Measurements from ENCODE around the gene MYOM1. TPM values are rescaled to one million over a fixed set of nuclear protein-coding genes. Genes with fewer than 3 reads are reported as not detected.
A peak's percentile ranks its signal among the peaks of the same experiment; 100 is the strongest.

MYOM1 gene
- total RNA-seq, 3 donors from 2014 or later: 3.1 to 6.9 (median 5.9) TPM

GRCh38 chr18:3260995-3261372, 41.2 kb upstream of the MYOM1 start:
- DNase-seq (ENCODE audit: low spot score in 2 of 2): no peak
- Histone ChIP-seq H3K4me1 (peaks cover 0 to 8% of the 10 kb centered on the region in 2 donors), H3K27ac (peak overlapping the region; percentile 97 to 98), H3K27me3 (no peaks in the 10 kb centered on the region), H3K9me3 (no peaks in the 10 kb centered on the region), H3K36me3 (no peaks in the 10 kb centered on the region), H3K4me3 (peak overlapping the region; percentile 85 to 98 (median 96))
- TF ChIP-seq POLR2AphosphoS5 (IDR thresholded peaks at IDR 0.05): no peak
- TF ChIP-seq CTCF (IDR thresholded peaks at IDR 0.05): no peak
- TF ChIP-seq POLR2A (IDR thresholded peaks at IDR 0.05): no peak
- intact Hi-C loops (cut with DNase I; ENCODE audit: low total_unique reads): loop anchor here (10.0 kb wide), 1 partner anchor 334 kb away; no protein-coding TSS in a partner anchor

GRCh38 chr18:3257627-3258120, 37.9 kb upstream of the MYOM1 start:
- no peak overlapping the region for H3K4me3 ChIP-seq
- peaks cover 4% of the 10 kb centered on the region for H3K36me3 ChIP-seq
- TF ChIP-seq POLR2AphosphoS5 (IDR thresholded peaks at IDR 0.05) (no peak), POLR2A (IDR thresholded peaks at IDR 0.05) (no peak), CTCF (IDR thresholded peaks at IDR 0.05) (no peak)
- no peaks in the 10 kb centered on the region for H3K9me3 ChIP-seq
- no peak for DNase-seq (ENCODE audit: low spot score in 2 of 2)
- peaks cover 0 to 8% of the 10 kb centered on the region in 2 donors for H3K4me1 ChIP-seq
- intact Hi-C loops (cut with DNase I; ENCODE audit: low total_unique reads): no loop called here
- no peaks in the 10 kb centered on the region for H3K27me3 ChIP-seq
- peak overlapping the region; percentile 83 to 86 for H3K27ac ChIP-seq

GRCh38 chr18:3256693-3257626, 37.2 kb upstream of the MYOM1 start:
- Histone ChIP-seq H3K4me3 (no peak overlapping the region), H3K36me3 (peaks cover 4% of the 10 kb centered on the region), H3K9me3 (no peaks in the 10 kb centered on the region), H3K4me1 (peaks cover 2 to 8% of the 10 kb centered on the region in 2 donors), H3K27me3 (no peaks in the 10 kb centered on the region), H3K27ac (peak overlapping the region; percentile 83 to 86)
- TF ChIP-seq CTCF (IDR thresholded peaks at IDR 0.05) (no peak), POLR2AphosphoS5 (IDR thresholded peaks at IDR 0.05) (no peak), POLR2A (IDR thresholded peaks at IDR 0.05) (no peak)
- DNase-seq (ENCODE audit: low spot score in 2 of 2): no peak
- intact Hi-C loops (cut with DNase I; ENCODE audit: low total_unique reads): no loop called here

- Histone ChIP-seq H3K27ac (peak overlapping the region; percentile 34 to 83), H3K4me3 (no peak overlapping the region), H3K36me3 (peaks cover 4% of the 10 kb centered on the region), H3K9me3 (no peaks in the 10 kb centered on the region), H3K4me1 (peaks cover 4% of the 10 kb centered on the region in 2 donors), H3K27me3 (no peaks in the 10 kb centered on the region)
- intact Hi-C loops (cut with DNase I; ENCODE audit: low total_unique reads): no loop called here
- TF ChIP-seq CTCF (IDR thresholded peaks at IDR 0.05): no peak
- TF ChIP-seq POLR2A (IDR thresholded peaks at IDR 0.05): no peak
- TF ChIP-seq POLR2AphosphoS5 (IDR thresholded peaks at IDR 0.05): no peak
- DNase-seq (ENCODE audit: low spot score in 2 of 2): no peak
These were observed 35.9 kb upstream of the MYOM1 start for GRCh38 chr18:3255611-3256165.

GRCh38 chr18:3254725-3255124, 35.0 kb upstream of the MYOM1 start:
- Histone ChIP-seq H3K27me3 (no peaks in the 10 kb centered on the region), H3K4me1 (peaks cover 4 to 5% of the 10 kb centered on the region in 2 donors), H3K27ac (peak overlapping the region; percentile 34 to 83), H3K36me3 (peaks cover 4% of the 10 kb centered on the region), H3K4me3 (no peak overlapping the region), H3K9me3 (no peaks in the 10 kb centered on the region)
- TF ChIP-seq POLR2AphosphoS5 (IDR thresholded peaks at IDR 0.05) (no peak), CTCF (IDR thresholded peaks at IDR 0.05) (no peak), POLR2A (IDR thresholded peaks at IDR 0.05) (no peak)
- DNase-seq (ENCODE audit: low spot score in 2 of 2): no peak
- intact Hi-C loops (cut with DNase I; ENCODE audit: low total_unique reads): no loop called here
